NCI-H82 treated with DMSO at 0.1 percent for 48 hours (cell line): ENCODE results near the gene RBBP8NL.

ENCODE experiments used
- DNase-seq: peaks from one replicate; lab custom pipeline; 2025; ENCODE audit not compliant: unreplicated experiment; lab: John Stamatoyannopoulos, UW

RBBP8NL gene

GRCh38 chr20:62427172-62428001 is at the start of gene RBBP8NL:
Gene RBBP8NL, minus strand, starts transcription at chr20:62427539. Its CDS starts 7,892 bp downstream, at chr20:62419647.
- no peak for DNase-seq

- DNase-seq, result no peak
These were observed 48.9 kb upstream of the RBBP8NL start for GRCh38 chr20:62476056-62476838.

GRCh38 chr20:62475772-62476055 is 48.4 kb upstream of the RBBP8NL start, which contains the start of gene GATA5:
Gene GATA5, minus strand, starts transcription at chr20:62475995. Its CDS starts 474 bp downstream, at chr20:62475521.
- no peak for DNase-seq

- no peak for DNase-seq
These were observed 47.9 kb upstream of the RBBP8NL start for GRCh38 chr20:62475027-62475771.

GRCh38 chr20:62474604-62475026 is 47.3 kb upstream of the RBBP8NL start:
- no peak for DNase-seq

- no peak for DNase-seq
These were observed 46.6 kb upstream of the RBBP8NL start for GRCh38 chr20:62473717-62474603.

GRCh38 chr20:62472941-62473585 is 45.7 kb upstream of the RBBP8NL start:
- no peak for DNase-seq

- no peak for DNase-seq
These were observed 45.0 kb upstream of the RBBP8NL start for GRCh38 chr20:62472138-62472940.

GRCh38 chr20:62470459-62470858 is 43.1 kb upstream of the RBBP8NL start:
- DNase-seq, result no peak

- no peak for DNase-seq
These were observed 42.7 kb upstream of the RBBP8NL start for GRCh38 chr20:62470001-62470400.

GRCh38 chr20:62469352-62469751 is 42.0 kb upstream of the RBBP8NL start:
- no peak for DNase-seq

- no peak for DNase-seq
These were observed 39.6 kb upstream of the RBBP8NL start for GRCh38 chr20:62466806-62467537.

- DNase-seq, result no peak
These were observed 38.9 kb upstream of the RBBP8NL start for GRCh38 chr20:62466072-62466760.

- no peak for DNase-seq
These were observed 37.7 kb upstream of the RBBP8NL start for GRCh38 chr20:62464990-62465389.

- no peak for DNase-seq
These were observed 37.1 kb upstream of the RBBP8NL start for GRCh38 chr20:62464425-62464770.

GRCh38 chr20:62463651-62464424 is 36.5 kb upstream of the RBBP8NL start:
- DNase-seq, result no peak

GRCh38 chr20:62462976-62463592 is 35.7 kb upstream of the RBBP8NL start:
- no peak for DNase-seq
